BE2C (cell line): ENCODE measurements around the gene GAL.

ENCODE experiments used
- DNase-seq: peaks from one replicate; pipeline ENCODE4 v3.0.0-alpha.2; 2020
- H3K27me3 ChIP-seq: fragments of 250-450 bp; sonication (Bioruptor Pico); 2 replicates; pipeline ENCODE4 v1.5.1; 2020; ENCODE audit warnings: mild to moderate bottlenecking
- H3K36me3 ChIP-seq: fragments of 250-450 bp; sonication (Bioruptor Pico); 2 replicates; pipeline ENCODE4 v1.5.1; 2020; ENCODE audit warnings: mild to moderate bottlenecking
- H3K4me1 ChIP-seq: fragments of 250-450 bp; sonication (Bioruptor Pico); 2 replicates; pipeline ENCODE4 v1.5.1; 2020
- H3K4me3 ChIP-seq: 2 replicates; pipeline ENCODE4 v1.5.1; 2011; ENCODE audit warnings: low read depth, low read length
- H3K9me3 ChIP-seq: fragments of 250-450 bp; sonication (Bioruptor Pico); 2 replicates; pipeline ENCODE4 v1.5.1; 2020
- TF ChIP-seq, protein P1 (sequence below): IDR thresholded peaks from 2 replicates; pipeline ENCODE4 v1.5.1; 2012; ENCODE audit warnings: mild to moderate bottlenecking, low read depth, low read length

GAL gene

DNA sequence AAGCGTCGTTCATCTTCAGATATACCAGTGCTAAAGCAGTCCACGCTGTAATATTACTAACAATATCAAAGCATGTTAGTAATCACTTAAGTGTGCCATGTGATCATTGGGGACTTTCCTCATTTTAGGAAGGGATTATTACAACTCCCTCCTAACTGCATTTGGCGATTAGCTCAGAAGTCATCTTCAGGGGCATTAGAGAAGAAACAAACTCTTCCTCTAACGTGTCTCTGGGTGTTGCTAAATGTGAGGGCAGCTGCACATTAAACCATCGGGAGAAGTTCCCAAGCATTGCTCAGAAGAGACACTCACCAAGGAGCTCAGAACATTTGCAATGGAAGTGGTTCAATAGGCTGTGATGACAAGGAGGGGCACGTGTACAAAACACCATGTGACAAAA, 49.8 kb downstream of the GAL start:
- Histone ChIP-seq H3K27me3 (no peaks in the 10 kb centered on the region), H3K36me3 (no peaks in the 10 kb centered on the region), H3K4me1 (0 out of 2 replicates have a peak, but pooled peaks cover 6% of the 10 kb centered on the region), H3K9me3 (no peaks in the 10 kb centered on the region), H3K4me3 (no peak overlapping the region)
- TF ChIP-seq, protein P1, sequence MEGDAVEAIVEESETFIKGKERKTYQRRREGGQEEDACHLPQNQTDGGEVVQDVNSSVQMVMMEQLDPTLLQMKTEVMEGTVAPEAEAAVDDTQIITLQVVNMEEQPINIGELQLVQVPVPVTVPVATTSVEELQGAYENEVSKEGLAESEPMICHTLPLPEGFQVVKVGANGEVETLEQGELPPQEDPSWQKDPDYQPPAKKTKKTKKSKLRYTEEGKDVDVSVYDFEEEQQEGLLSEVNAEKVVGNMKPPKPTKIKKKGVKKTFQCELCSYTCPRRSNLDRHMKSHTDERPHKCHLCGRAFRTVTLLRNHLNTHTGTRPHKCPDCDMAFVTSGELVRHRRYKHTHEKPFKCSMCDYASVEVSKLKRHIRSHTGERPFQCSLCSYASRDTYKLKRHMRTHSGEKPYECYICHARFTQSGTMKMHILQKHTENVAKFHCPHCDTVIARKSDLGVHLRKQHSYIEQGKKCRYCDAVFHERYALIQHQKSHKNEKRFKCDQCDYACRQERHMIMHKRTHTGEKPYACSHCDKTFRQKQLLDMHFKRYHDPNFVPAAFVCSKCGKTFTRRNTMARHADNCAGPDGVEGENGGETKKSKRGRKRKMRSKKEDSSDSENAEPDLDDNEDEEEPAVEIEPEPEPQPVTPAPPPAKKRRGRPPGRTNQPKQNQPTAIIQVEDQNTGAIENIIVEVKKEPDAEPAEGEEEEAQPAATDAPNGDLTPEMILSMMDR, result no peak
- DNase-seq, result no peak

DNA sequence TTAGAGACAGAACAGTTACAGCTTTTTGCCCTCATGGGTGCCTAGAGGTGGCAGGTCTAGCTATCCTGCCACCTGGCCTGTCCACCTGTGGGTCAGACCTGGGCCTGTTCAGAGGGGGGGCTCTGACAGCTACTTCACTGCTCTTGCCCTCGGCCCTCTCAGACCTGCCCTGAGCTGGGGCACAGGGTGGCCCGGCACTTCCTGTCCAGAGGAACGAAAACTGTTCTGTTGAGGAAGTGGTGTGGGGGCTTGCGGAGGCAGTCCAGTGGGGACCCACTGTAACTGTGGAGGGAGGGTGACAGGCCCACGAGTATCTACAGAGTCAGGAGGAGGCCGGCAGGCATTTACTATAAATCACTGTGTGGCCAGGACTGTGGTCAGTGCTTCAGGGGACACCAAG, 50.8 kb downstream of the GAL start:
- no peaks in the 10 kb centered on the region for H3K9me3 ChIP-seq
- no peaks in the 10 kb centered on the region for H3K36me3 ChIP-seq
- 0 out of 2 replicates have a peak, but pooled peaks cover 6% of the 10 kb centered on the region for H3K4me1 ChIP-seq
- no peak for DNase-seq
- H3K27me3 ChIP-seq, result no peaks in the 10 kb centered on the region
- TF ChIP-seq, protein P1, result no peak
- no peak overlapping the region for H3K4me3 ChIP-seq

DNA sequence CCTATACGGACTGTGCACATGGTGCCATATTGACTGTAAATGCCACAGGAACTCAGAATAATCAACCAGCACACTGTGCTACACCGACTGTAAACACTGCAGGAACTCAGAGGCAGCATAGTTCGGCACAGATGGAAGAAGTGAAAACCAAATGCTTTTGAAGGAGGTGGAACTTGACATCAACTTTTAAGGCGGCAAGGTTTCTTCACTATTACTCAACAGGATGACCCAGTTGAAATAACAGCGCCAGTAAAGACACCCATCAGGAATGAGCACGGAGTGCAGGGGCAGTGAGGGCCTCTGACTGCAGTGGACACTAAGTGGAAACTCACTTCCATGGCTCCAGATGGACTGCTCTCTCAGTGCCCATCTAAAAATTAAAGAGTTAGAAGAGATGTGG, 51.3 kb downstream of the GAL start:
- no peak overlapping the region for H3K4me3 ChIP-seq
- no peaks in the 10 kb centered on the region for H3K27me3 ChIP-seq
- DNase-seq, result no peak
- H3K36me3 ChIP-seq, result no peaks in the 10 kb centered on the region
- TF ChIP-seq, protein P1, result no peak
- peaks cover 7% of the 10 kb centered on the region for H3K4me1 ChIP-seq
- H3K9me3 ChIP-seq, result no peaks in the 10 kb centered on the region
